KOPT-K1 (cell line): ENCODE measurements around the gene P4HA1.
"Not testable (repeated sequence)": the region's sequence is repeated elsewhere in the genome, so short reads cannot be mapped to it uniquely, and the experiment has no call there.

ENCODE experiments used
- H3K27ac ChIP-seq: fragments of 200-600 bp; sonication (generic); 2 replicates; pipeline ENCODE4 v1.5.1; 2016; ENCODE audit warnings: antibody characterized with exemption, mild to moderate bottlenecking, low read depth, low read length; ENCODE audit not compliant: poor library complexity, severe bottlenecking
- H3K36me3 ChIP-seq: fragments of 200-600 bp; sonication (generic); 2 replicates; pipeline ENCODE4 v1.5.1; 2017; ENCODE audit warnings: antibody characterized with exemption, mild to moderate bottlenecking, low read length, moderate library complexity; ENCODE audit not compliant: insufficient read depth
- H3K9me3 ChIP-seq: fragments of 200-600 bp; sonication (generic); 2 replicates; pipeline ENCODE4 v1.5.1; 2017; ENCODE audit warnings: antibody characterized with exemption, low read length, mild to moderate bottlenecking; ENCODE audit not compliant: insufficient read depth, poor library complexity, severe bottlenecking

P4HA1 gene

GRCh38 chr10:73039635-73040034 lies 57.0 kb downstream of the P4HA1 start:
- no peak overlapping the region for H3K27ac ChIP-seq
- H3K9me3 ChIP-seq = no peaks in the 10 kb centered on the region
- H3K36me3 ChIP-seq = peaks cover 82% of the 10 kb centered on the region

- H3K9me3 ChIP-seq, H3K27ac ChIP-seq: not testable (repeated sequence)
- peaks cover 77% of the 10 kb centered on the region for H3K36me3 ChIP-seq
Measured at GRCh38 chr10:73036285-73036684, 60.4 kb downstream of the P4HA1 start.

DNA sequence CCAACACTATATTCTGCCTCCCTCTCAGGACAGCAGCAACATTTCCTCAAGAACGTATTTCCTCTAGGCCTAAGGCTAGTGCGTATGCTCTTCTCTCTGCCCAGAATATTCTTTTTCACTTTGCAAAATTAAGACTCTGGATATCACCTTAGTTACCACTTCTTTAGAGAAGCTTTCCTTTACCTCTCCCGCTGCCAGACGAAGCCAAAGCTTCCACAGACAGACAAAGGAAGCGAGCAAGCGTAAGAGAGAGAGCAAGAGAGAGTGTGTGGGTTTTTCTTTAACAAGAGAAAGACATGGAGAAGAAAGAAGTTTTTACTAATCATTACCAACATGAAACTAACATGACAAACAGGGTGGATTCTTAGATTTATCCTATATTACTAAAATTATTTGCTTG lies 64.1 kb downstream of the P4HA1 start:
- Histone ChIP-seq H3K27ac (no peak overlapping the region), H3K36me3 (peaks cover 84% of the 10 kb centered on the region), H3K9me3 (no peaks in the 10 kb centered on the region)

- H3K27ac ChIP-seq, H3K9me3 ChIP-seq: not testable (repeated sequence)
- peaks cover 53% of the 10 kb centered on the region for H3K36me3 ChIP-seq
Measured at GRCh38 chr10:73026623-73027022, 70.0 kb downstream of the P4HA1 start.

GRCh38 chr10:73023455-73024070 lies 73.1 kb downstream of the P4HA1 start:
- H3K36me3 ChIP-seq = peaks cover 54% of the 10 kb centered on the region
- H3K9me3 ChIP-seq, H3K27ac ChIP-seq: not testable (repeated sequence)

- peaks cover 58% of the 10 kb centered on the region for H3K36me3 ChIP-seq
- not testable (repeated sequence) for H3K9me3 ChIP-seq, H3K27ac ChIP-seq
Measured at GRCh38 chr10:73022961-73023360, 73.7 kb downstream of the P4HA1 start.

GRCh38 chr10:73021538-73022164 lies 75.0 kb downstream of the P4HA1 start:
- not testable (repeated sequence) for H3K9me3 ChIP-seq, H3K27ac ChIP-seq
- peaks cover 62% of the 10 kb centered on the region for H3K36me3 ChIP-seq

- Histone ChIP-seq H3K27ac (no peak overlapping the region), H3K36me3 (peaks cover 68% of the 10 kb centered on the region), H3K9me3 (no peaks in the 10 kb centered on the region)
Measured at GRCh38 chr10:73021050-73021449, 75.6 kb downstream of the P4HA1 start.

GRCh38 chr10:73019100-73019499 lies 77.6 kb downstream of the P4HA1 start:
- Histone ChIP-seq H3K27ac (no peak overlapping the region), H3K9me3 (no peaks in the 10 kb centered on the region), H3K36me3 (peaks cover 87% of the 10 kb centered on the region)

DNA sequence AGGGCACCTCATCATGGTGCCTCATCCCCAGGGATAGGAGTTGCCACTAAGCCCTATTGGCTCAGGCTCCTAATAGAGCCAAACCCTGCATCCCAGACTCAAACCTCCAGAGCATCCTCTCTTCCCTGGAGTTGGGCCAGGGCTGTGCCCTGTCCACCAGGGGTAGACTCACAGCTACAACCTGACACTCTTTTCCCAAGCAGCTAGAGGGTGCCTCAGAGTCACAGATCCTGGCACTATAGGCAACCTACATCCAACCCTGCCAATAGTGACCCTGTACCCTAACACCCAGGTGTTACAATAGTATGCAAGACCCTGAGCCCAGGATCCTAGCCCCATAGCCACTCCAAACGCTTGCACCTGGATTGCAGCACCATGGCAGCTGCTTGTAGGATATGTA lies 78.0 kb downstream of the P4HA1 start:
- H3K9me3 ChIP-seq = no peaks in the 10 kb centered on the region
- peaks cover 89% of the 10 kb centered on the region for H3K36me3 ChIP-seq
- H3K27ac ChIP-seq = no peak overlapping the region

DNA sequence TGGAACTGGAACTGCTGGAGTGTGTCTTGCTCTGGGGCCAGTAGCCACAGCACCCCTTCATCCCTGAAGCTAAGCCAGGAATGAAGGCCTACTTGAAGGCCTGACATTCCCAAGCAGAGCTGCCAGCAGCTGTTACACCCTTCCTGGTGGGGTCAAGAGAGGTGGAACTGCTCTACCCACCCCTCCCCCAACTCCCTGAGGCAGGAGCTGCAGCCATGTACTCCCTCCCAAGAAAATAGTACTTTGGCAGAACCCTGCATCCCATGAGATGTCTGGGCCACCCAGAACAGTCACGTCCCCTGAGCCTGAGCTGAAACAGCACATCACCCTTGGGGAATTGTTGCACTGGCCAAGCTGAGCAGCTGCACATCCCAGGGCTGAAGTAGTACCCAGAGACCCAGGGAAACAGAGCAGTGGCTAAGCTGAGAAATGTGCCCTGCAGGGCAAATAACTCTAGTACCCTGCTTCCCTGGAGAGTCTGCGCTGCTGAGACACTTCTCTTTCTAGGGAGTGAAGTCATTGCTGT lies 78.6 kb downstream of the P4HA1 start:
- Histone ChIP-seq H3K9me3 (no peaks in the 10 kb centered on the region), H3K27ac (no peak overlapping the region), H3K36me3 (peaks cover 92% of the 10 kb centered on the region)

DNA sequence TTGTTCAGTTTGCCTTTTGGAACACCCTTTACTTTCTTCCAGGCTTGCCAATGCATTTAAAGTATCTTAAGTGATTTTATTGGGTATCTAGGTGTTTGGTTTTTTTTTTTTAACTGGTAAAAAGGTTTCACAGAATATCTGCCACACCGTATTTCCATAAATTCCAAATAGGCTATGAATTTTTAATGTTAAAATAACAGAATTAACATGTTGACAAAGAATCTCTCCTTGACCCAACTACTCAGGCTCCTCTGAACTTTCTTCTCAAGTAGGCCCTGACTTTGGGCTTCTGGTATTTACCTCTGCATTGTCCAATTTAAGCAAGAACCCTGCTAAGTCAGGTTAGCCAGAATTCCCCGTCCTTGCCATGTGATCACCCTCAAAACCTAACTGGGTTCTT lies 80.9 kb downstream of the P4HA1 start:
- no peaks in the 10 kb centered on the region for H3K9me3 ChIP-seq
- peaks cover 93% of the 10 kb centered on the region for H3K36me3 ChIP-seq
- H3K27ac ChIP-seq = no peak overlapping the region

DNA sequence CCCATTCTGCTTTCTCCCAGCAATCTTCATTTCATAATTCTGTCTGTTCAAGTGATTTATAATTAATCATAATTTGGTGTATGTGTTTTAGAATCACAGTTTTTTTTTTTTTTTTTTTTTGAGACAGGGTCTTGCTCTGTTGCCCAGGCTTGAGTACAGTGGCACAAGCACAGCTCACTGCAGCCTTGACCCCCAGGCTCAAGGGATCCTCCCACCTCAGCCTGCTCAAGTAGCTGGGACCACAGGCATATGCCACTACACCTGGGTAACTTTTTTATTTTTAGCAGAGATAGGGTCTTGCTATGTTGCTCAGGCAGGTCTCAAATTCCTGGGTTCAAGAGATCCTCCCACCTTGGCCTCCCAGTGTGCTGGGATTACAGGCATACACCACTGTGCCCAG lies 92.8 kb downstream of the P4HA1 start:
- peaks cover 73% of the 10 kb centered on the region for H3K36me3 ChIP-seq
- H3K27ac ChIP-seq = no peak overlapping the region
- H3K9me3 ChIP-seq = no peaks in the 10 kb centered on the region

DNA sequence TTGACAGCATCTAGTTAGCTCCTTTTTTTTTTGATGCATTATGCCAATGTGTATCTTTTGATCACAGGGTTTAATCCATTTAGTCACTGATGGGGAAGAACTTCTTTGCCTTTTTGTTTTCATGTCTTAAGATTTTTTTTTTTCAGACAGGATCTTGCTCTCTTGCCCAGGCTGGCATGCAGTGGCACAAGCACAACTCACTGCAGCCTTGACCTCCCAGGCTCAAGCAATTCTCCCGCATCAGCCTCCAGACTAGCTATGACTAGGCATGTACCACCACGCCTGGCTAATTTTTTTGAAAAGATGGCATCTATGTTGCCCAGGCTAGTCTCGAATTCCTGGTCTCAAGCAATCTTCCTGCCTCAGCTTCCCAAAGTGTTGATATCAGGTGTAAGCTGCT lies 95.7 kb downstream of the P4HA1 start:
- H3K9me3 ChIP-seq = peaks cover 16% of the 10 kb centered on the region
- no peak overlapping the region for H3K27ac ChIP-seq
- peaks cover 45% of the 10 kb centered on the region for H3K36me3 ChIP-seq

- Histone ChIP-seq H3K9me3 (peaks cover 16% of the 10 kb centered on the region), H3K36me3 (peaks cover 10% of the 10 kb centered on the region)
Measured at GRCh38 chr10:72997099-72997498, 99.6 kb downstream of the P4HA1 start.

DNA sequence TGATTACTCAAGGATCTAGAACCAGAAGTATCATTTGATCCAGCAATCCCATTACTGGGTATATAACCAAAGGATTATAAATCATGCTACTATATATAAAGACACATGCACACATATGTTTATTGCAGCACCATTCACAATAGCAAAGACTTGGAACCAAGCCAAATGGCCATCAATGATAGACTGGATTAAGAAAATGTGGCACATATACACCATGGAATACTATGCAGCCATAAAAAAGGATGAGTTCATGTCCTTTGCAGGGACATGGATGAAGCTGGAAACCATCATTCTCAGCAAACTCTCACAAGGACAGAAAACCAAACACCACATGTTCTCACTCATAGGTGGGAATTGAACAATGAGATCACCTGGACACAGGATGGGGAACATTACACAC lies 101.2 kb downstream of the P4HA1 start:
- not testable (repeated sequence) for H3K36me3 ChIP-seq, H3K27ac ChIP-seq
- H3K9me3 ChIP-seq = peaks cover 16% of the 10 kb centered on the region

More at GRCh38 chr10:72997099-72997498, 99.6 kb downstream of the P4HA1 start:
- H3K27ac ChIP-seq = no peak overlapping the region
